Activated CD4-positive, CD25-positive, alpha-beta regulatory T cell treated with anti-CD3 and anti-CD28 coated beads, Interleukin-2, amount 50 U/mL, for 16 hours (primary cell): ENCODE results near the gene SUMO2.

Experiments
- DNase-seq: peaks from one replicate; pipeline ENCODE4 v3.0.0-alpha.2; 2020; ENCODE audit warnings: low read depth, low spot score

The SUMO2 gene

DNA sequence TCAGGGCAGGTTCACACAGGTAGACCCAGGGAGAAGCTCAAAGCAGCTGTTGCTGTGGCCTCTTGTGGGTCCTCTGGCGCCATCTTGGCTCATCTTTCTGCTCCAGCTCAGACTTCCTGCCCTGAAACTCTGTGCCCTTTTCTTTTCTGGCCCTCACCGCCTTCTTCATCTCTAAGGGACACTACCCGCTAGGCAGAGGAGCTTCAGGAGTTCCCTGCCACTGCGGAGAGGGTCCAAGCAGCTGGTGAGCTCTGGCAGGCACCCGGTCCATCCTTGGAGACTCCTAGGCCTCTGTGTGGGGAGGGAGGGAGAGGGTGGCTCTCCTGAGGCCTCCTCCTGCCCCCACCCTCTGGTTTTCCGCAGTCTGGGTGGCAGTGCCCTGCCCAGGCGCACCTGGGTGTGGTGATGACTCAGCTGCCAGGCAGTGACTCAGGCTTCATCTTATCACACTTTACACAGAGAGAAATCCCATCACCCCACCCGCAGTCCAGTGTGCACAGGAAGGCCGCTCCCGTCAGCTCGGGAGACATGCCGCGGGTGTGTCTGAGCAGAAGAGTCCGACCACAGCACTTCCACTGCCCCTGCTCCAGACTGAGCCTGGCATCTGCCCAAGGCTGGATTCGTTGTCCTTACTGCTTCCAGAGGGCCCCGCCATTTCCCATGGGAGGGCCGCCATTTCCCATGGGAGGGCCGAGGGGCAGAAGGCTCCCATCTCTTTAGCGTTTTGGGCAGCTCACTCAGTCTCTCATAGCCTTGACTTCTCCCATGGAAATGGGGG, 58.5 kb downstream of the SUMO2 start:
- DNase-seq, result no peak

- no peak for DNase-seq
These were observed 64.5 kb downstream of the SUMO2 start for GRCh38 chr17:75118307-75118706.

DNA sequence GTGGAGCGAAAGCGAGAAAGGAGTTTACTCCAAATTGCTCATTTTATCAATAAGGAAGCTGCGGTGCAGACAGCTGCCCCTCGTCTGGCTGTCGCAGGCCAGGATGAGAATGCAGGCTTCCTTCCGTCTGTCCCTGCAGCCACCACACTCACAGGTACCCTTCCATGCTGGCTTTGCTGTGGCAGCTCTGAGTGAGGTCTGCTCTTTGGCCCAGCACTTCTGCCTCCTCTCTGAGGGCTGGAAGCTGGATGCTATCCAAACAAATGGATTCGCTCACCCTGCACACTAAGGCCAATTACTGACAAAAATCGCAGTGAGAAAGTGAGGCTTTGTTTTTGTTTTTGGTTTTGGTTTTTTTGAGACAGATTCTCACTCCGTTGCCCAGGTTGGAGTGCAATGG, 66.0 kb downstream of the SUMO2 start:
- DNase-seq, result no peak
